ENCODE results near the gene MAEA.

MAEA gene

DNA sequence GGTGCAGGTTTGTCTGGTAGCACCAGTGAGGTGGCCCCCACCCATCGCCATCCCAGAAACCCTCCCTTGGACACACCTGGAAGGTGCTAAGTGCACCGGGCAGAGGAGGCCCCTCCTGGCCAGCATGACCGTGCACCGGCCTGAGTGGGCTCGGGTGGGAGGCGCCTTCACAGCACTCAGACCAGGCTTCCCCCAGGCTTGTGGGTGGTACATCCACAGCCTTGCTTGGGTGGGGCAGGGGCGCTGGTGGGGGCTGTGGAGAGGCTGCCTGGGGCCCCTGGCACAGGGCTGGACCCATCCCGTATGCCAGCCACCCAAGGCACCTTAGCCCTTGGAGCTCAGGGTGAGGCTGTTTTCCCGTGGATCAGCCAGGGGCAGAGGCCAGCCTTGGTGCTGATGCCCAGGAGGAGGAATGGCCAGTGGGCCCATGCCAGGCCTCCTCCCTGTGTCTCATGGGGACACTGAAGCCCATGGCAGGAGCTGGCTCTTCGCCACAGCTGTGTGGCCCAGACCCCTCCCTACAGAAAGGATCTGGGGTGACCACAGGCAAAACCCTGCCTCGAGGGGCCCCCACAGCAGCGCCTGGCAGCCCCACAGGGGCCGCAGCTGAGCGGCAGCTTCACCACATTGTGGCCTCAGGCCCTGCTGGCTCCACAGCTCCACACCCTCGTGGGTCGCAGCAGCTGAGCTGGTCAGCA, 95.1 kb downstream of the MAEA start:
- H3K4me3 ChIP-seq (ENCODE audit: low read length) = no peak overlapping the region
- TF ChIP-seq, protein P1, sequence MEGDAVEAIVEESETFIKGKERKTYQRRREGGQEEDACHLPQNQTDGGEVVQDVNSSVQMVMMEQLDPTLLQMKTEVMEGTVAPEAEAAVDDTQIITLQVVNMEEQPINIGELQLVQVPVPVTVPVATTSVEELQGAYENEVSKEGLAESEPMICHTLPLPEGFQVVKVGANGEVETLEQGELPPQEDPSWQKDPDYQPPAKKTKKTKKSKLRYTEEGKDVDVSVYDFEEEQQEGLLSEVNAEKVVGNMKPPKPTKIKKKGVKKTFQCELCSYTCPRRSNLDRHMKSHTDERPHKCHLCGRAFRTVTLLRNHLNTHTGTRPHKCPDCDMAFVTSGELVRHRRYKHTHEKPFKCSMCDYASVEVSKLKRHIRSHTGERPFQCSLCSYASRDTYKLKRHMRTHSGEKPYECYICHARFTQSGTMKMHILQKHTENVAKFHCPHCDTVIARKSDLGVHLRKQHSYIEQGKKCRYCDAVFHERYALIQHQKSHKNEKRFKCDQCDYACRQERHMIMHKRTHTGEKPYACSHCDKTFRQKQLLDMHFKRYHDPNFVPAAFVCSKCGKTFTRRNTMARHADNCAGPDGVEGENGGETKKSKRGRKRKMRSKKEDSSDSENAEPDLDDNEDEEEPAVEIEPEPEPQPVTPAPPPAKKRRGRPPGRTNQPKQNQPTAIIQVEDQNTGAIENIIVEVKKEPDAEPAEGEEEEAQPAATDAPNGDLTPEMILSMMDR (IDR thresholded peaks at IDR 0.05; ENCODE audit: insufficient read depth, low read depth, low read length, missing control alignments) = no peak
- no peak for DNase-seq (ENCODE audit: low read depth)

DNA sequence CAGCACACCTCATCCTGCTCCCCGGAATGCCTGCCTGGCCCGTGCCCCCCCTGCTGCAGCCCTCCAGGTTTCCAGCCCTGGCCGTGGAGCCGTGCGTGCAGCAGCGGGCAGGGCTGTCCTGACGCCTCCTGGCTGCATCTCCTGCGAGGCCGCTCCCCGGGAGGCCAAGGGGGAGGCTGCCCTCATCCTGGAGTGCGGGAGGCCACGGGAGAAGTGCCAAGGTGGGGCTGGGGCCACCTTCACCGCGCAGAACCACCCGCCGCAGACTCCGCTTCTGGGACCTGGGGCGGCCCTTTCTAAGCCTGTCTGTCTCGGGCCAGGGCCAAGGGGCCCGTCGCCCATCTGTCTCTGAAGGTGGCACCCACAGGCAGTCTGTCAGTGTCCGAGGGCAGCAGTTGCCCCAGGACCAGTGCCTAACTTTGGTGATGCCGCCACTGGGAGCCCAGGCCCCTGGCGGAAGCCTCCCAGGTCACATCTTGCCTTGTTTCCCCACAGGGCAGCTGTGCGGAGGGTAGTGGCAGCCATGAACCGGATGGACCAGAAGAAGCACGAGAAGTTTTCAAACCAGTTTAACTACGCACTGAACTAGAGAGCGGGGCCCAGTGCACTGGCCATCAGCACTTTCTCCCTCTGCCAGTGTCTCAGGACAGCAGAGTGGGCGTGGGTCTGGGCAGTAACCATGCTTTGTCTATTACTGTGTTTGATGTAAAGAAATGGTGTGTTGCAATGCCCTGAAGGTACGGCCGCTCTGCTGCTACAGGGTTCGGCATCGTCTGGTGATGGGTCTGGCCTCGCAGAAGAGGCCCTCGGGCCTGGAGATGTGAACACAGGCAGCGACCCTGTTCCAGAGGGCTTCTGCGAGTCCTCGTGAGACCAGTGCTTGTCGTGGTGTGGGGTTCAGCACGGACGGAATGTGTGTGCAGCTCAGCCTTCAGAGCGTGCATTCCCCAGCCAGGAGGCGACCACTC, 96.0 kb downstream of the MAEA start:
- no peak overlapping the region for H3K4me3 ChIP-seq (ENCODE audit: low read length)
- TF ChIP-seq, protein P1 (IDR thresholded peaks at IDR 0.05; ENCODE audit: insufficient read depth, low read depth, low read length, missing control alignments) = no peak
- no peak for DNase-seq (ENCODE audit: low read depth)

Measured in epithelial cell of esophagus (primary cell).